ENCODE data around the gene PLEKHA5.
A peak's percentile ranks its signal among the peaks of the same experiment; 100 is the strongest.
"Not testable (repeated sequence)": the region's sequence is repeated elsewhere in the genome, so short reads cannot be mapped to it uniquely, and the experiment has no call there.

Gene PLEKHA5

GRCh38 chr12:19129486-19130223, at the start of gene PLEKHA5:
Gene PLEKHA5 (plus strand): TSS chr12:19129733. CDS start chr12:19129800, 67 bp downstream.
- peaks cover 3% of the 10 kb centered on the region for H3K36me3 Mint-ChIP-seq
- H3K27me3 Mint-ChIP-seq = peaks cover 27% of the 10 kb centered on the region
- H3K4me3 Mint-ChIP-seq = peak within 1 kb of the TSS; percentile 79
- H3K4me1 Mint-ChIP-seq = peaks cover 17% of the 10 kb centered on the region
- CTCF ChIA-PET = no interaction called here
- no peak within 1 kb of the TSS for H3K27ac Mint-ChIP-seq
- H3K9me3 Mint-ChIP-seq = peaks cover 4% of the 10 kb centered on the region
- DNase-seq = peak; percentile 55

- Mint-ChIP-seq H3K27ac (no peak overlapping the region), H3K9me3 (peaks cover 2% of the 10 kb centered on the region), H3K27me3 (no peaks in the 10 kb centered on the region), H3K4me3 (no peak overlapping the region), H3K36me3 (no peaks in the 10 kb centered on the region), H3K4me1 (no peaks in the 10 kb centered on the region)
- CTCF ChIA-PET = no interaction called here
- DNase-seq = no peak
Observed at GRCh38 chr12:19080918-19081317, 48.6 kb upstream of the PLEKHA5 start.

GRCh38 chr12:19082365-19082911, 47.1 kb upstream of the PLEKHA5 start:
- no peak overlapping the region for H3K27ac Mint-ChIP-seq
- CTCF ChIA-PET = no interaction called here
- no peak overlapping the region for H3K4me3 Mint-ChIP-seq
- peaks cover 2% of the 10 kb centered on the region for H3K9me3 Mint-ChIP-seq
- no peak for DNase-seq
- H3K4me1 Mint-ChIP-seq = no peaks in the 10 kb centered on the region
- H3K27me3 Mint-ChIP-seq = no peaks in the 10 kb centered on the region
- H3K36me3 Mint-ChIP-seq = no peaks in the 10 kb centered on the region

- H3K27me3 Mint-ChIP-seq = no peaks in the 10 kb centered on the region
- no peak for DNase-seq
- H3K36me3 Mint-ChIP-seq = no peaks in the 10 kb centered on the region
- no peak overlapping the region for H3K27ac Mint-ChIP-seq
- peaks cover 2% of the 10 kb centered on the region for H3K9me3 Mint-ChIP-seq
- no peak overlapping the region for H3K4me3 Mint-ChIP-seq
- CTCF ChIA-PET = no interaction called here
- H3K4me1 Mint-ChIP-seq = no peaks in the 10 kb centered on the region
Observed at GRCh38 chr12:19084547-19084946, 45.0 kb upstream of the PLEKHA5 start.

- Mint-ChIP-seq H3K27me3 (no peaks in the 10 kb centered on the region), H3K4me3 (no peak overlapping the region), H3K9me3 (peaks cover 2% of the 10 kb centered on the region), H3K4me1 (no peaks in the 10 kb centered on the region), H3K36me3 (no peaks in the 10 kb centered on the region), H3K27ac (no peak overlapping the region)
- no peak for DNase-seq
- CTCF ChIA-PET = no interaction called here
Observed at GRCh38 chr12:19085090-19085489, 44.4 kb upstream of the PLEKHA5 start.

- Mint-ChIP-seq H3K4me1 (no peaks in the 10 kb centered on the region), H3K4me3 (no peak overlapping the region), H3K9me3 (no peaks in the 10 kb centered on the region), H3K36me3 (no peaks in the 10 kb centered on the region), H3K27ac (no peak overlapping the region), H3K27me3 (no peaks in the 10 kb centered on the region)
- DNase-seq = no peak
- CTCF ChIA-PET = no interaction called here
Observed at GRCh38 chr12:19088606-19089005, 40.9 kb upstream of the PLEKHA5 start.

GRCh38 chr12:19092482-19092881, 37.1 kb upstream of the PLEKHA5 start:
- H3K9me3 Mint-ChIP-seq, DNase-seq, H3K27ac Mint-ChIP-seq, CTCF ChIA-PET, H3K36me3 Mint-ChIP-seq, H3K27me3 Mint-ChIP-seq, H3K4me1 Mint-ChIP-seq, H3K4me3 Mint-ChIP-seq: not testable (repeated sequence)

- no peak overlapping the region for H3K27ac Mint-ChIP-seq
- DNase-seq = no peak
Observed at GRCh38 chr12:19093218-19093617, 36.3 kb upstream of the PLEKHA5 start.

GRCh38 chr12:19095331-19095730, 34.2 kb upstream of the PLEKHA5 start:
- H3K4me3 Mint-ChIP-seq = no peak overlapping the region

More at GRCh38 chr12:19093218-19093617, 36.3 kb upstream of the PLEKHA5 start:
- H3K9me3 Mint-ChIP-seq = no peaks in the 10 kb centered on the region
- no peak overlapping the region for H3K4me3 Mint-ChIP-seq
- no peaks in the 10 kb centered on the region for H3K4me1 Mint-ChIP-seq
- H3K27me3 Mint-ChIP-seq = no peaks in the 10 kb centered on the region
- no peaks in the 10 kb centered on the region for H3K36me3 Mint-ChIP-seq
- CTCF ChIA-PET = no interaction called here

GRCh38 chr12:19095756-19096480, 33.6 kb upstream of the PLEKHA5 start:
- CTCF ChIA-PET = no interaction called here
- DNase-seq = no peak

More at GRCh38 chr12:19095331-19095730, 34.2 kb upstream of the PLEKHA5 start:
- Mint-ChIP-seq H3K4me1 (no peaks in the 10 kb centered on the region), H3K36me3 (no peaks in the 10 kb centered on the region), H3K27me3 (no peaks in the 10 kb centered on the region), H3K27ac (no peak overlapping the region), H3K9me3 (no peaks in the 10 kb centered on the region)
- CTCF ChIA-PET = no interaction called here
- DNase-seq = no peak

GRCh38 chr12:19105463-19105862, 24.1 kb upstream of the PLEKHA5 start:
- Mint-ChIP-seq H3K27me3 (no peaks in the 10 kb centered on the region), H3K27ac (no peak overlapping the region), H3K4me3 (no peak overlapping the region), H3K4me1 (no peaks in the 10 kb centered on the region), H3K36me3 (no peaks in the 10 kb centered on the region), H3K9me3 (no peaks in the 10 kb centered on the region)
- no peak for DNase-seq
- CTCF ChIA-PET = no interaction called here

More at GRCh38 chr12:19095756-19096480, 33.6 kb upstream of the PLEKHA5 start:
- Mint-ChIP-seq H3K4me3 (no peak overlapping the region), H3K27me3 (no peaks in the 10 kb centered on the region), H3K4me1 (no peaks in the 10 kb centered on the region), H3K36me3 (no peaks in the 10 kb centered on the region), H3K9me3 (no peaks in the 10 kb centered on the region), H3K27ac (no peak overlapping the region)

GRCh38 chr12:19107750-19108149, 21.8 kb upstream of the PLEKHA5 start:
- CTCF ChIA-PET = no interaction called here
- H3K27me3 Mint-ChIP-seq = no peaks in the 10 kb centered on the region
- H3K9me3 Mint-ChIP-seq = no peaks in the 10 kb centered on the region
- no peaks in the 10 kb centered on the region for H3K4me1 Mint-ChIP-seq
- H3K4me3 Mint-ChIP-seq = no peak overlapping the region
- H3K36me3 Mint-ChIP-seq = no peaks in the 10 kb centered on the region
- no peak overlapping the region for H3K27ac Mint-ChIP-seq
- DNase-seq = no peak

GRCh38 chr12:19110221-19110940, 19.2 kb upstream of the PLEKHA5 start:
- CTCF ChIA-PET = no interaction called here
- Mint-ChIP-seq H3K36me3 (no peaks in the 10 kb centered on the region), H3K27ac (no peak overlapping the region), H3K27me3 (no peaks in the 10 kb centered on the region), H3K9me3 (no peaks in the 10 kb centered on the region), H3K4me1 (no peaks in the 10 kb centered on the region), H3K4me3 (no peak overlapping the region)
- DNase-seq = no peak

GRCh38 chr12:19113464-19113863, 16.1 kb upstream of the PLEKHA5 start:
- CTCF ChIA-PET = no interaction called here
- Mint-ChIP-seq H3K27me3 (no peaks in the 10 kb centered on the region), H3K27ac (no peak overlapping the region), H3K9me3 (no peaks in the 10 kb centered on the region), H3K4me3 (no peak overlapping the region), H3K36me3 (no peaks in the 10 kb centered on the region), H3K4me1 (no peaks in the 10 kb centered on the region)
- no peak for DNase-seq

Data from activated naive CD4-positive, alpha-beta T cell treated with anti-CD3 and anti-CD28 coated beads, Interleukin-2, amount 10 ng/mL, durations not matched to agents 7 days and 5 days (primary cell).